Fibroblast of peridontal ligament (primary cell): Measurements from ENCODE around the gene ESYT2.

ENCODE experiments used
- DNase-seq: peaks from one replicate; pipeline ENCODE4 v3.0.0-alpha.2; 2010; ENCODE audit errors: extremely low read depth

ESYT2 gene

DNA sequence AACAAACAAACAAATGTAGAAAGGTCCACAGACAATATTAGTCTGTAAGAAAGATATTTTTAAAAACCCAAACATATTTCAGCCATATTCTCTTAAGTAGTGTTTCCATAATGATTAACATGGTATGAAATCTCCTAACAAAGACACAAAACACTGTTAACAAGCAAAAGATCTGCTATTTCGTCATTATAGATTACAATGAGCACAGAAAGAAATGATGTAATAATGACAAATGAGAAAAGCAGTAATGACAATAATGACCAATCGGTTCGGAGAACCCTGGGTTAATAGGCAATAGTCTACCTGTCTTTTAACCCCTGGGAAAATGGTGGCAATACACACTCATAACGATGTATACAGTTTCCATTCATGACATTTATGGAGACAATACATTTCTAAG is 85.2 kb downstream of the ESYT2 start:
- no peak for DNase-seq

DNA sequence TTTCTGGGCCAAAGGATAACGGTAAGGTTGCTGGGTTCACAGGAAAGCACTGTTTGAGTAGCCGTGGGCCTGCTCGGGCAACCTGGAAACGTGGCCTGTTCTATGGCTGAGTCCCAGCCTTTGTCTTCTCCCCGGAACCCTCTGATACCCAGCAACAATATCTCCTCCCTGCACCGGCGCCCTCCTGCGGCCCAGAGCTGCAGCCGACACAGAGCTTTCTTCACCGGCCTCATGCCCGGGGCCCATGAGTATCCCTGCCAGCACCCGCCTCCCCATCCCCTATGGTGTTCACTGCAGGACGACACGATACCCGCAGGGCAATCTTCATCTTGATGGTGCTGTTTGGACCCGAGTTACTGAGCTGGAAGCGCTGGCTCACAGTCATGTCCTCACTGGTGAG is 86.1 kb downstream of the ESYT2 start:
- no peak for DNase-seq

DNA sequence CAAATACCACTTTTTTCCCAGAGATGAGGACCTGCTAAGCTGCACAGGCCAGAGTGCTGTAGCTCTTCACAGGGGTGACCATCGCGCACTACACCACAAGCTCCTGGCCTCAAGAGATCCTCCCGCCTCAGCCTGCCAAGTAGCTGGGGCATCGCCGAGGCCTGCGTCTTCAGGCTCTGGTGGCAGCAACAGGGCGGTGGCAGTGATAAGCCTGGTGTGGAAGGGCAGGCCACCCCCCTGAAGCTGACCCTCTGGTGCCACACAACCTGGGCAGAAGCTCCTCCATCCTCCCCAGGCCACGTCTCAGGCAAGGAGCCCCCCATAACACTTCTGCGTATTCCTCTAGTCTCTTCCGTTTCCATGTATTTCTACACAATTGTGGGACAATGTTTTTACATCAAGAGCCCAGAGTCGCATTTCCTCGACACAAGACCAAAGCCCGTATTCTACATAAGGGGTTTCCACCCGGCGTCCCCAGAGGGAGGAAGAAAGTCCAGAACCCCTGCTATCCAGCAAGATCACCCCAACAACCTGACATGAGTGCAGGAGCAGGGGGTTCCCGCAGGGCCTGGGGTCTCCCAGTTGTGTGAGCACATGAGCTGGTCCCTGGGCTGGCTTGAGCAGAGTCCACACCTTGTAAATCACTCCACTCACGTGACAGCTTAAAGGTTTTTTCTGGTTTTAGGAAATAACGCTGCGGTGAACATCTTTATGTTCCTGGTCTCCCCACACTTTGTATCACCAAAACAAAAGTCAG is 87.1 kb downstream of the ESYT2 start:
- no peak for DNase-seq

DNA sequence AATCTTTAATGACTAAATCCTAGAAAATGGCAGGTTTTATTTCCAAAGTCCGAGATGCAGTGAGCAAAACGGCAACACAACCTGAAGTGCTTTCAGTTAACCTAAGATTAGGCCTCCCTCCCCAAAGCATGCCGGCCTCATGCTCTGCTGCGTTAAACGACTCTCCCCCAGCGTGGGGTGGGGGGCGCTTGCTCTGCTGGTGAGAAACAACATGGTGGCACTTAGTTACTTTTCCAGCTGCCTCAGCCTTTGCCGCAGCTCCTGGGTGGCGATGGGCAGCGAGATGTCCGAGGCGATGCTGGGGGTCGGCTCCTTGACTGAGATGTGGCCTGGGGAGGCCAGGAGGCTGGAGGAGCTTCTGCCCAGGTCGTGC is 88.0 kb downstream of the ESYT2 start:
- DNase-seq: no peak

DNA sequence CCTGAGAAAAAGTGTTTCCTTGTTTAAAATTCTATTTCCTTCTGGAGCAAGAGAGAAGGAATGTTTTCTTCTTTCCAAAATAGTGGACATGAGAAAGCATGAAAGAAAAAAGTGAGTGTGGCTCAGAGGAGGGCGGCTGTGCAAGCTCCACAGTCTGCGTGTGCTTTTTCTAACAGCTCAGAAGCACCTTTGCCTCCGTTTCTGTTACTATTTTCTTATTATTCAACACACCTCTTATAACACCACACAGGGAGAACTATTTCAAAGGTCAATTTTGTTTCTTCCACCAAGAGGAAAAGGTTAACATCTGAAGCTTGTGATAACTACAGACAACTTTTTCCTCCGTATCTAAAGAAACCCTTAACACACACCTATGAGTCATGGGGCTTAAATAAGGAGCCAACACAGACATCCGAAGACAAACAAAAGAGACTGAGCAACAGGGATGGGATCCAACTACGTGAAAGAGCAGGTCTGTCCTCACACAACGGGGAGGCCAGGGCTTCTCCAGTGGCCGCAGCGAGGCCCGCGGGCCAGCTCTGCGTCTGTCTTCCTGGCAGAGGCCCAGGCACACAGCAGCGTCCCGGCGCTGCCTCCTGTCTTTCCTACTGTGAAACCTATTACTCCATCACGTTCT is 88.5 kb downstream of the ESYT2 start:
- peak; percentile 50 for DNase-seq

DNA sequence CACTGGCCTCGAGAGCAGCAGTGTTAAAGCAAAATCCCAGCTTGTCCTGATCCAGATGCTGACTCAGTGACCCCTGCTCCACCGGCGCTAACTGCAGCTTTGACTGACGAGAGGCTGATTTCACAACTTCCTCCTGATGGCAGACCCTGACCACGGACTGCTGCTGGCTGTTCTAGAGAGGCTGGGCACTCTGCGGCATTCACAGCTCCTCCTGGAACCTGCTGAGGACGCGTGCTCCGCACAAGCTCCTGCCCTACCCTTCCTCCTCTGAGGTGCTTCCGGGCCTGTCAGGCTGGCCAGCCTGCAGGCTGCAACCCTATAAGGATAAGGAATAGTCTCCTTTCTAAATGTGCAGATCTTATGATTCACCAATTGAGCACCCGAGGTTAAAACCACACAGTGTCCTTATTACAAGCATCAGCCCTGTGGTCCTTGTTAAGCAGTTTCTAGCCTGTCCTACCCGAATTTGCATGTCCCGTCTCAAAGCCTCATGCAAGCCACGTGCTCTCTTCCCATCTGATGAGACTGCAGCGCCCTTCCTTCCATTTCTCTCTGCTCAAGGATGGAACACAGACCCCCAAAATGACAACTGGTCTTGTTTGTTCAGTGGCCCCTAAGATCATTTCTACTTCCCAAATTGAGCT is 89.2 kb downstream of the ESYT2 start:
- DNase-seq: peak; percentile 67

DNA sequence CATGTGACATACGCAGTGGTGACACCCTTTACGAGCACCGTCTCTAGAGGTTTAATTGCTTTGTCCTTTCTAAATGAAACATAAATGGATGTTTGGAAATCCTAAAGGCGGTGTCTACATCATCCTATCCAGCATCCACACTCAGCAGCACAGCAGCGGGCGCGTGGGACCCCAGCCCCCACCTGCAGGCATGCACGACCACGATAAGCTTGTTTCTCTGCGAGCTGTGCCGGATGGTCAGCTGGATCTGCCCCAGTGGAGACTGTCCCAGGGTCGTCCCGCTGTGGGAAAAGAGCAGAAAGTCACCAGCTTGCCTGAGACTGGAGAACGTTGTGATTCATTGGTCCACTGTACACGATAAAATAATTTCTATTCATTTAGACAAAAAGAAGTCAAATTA is 90.5 kb downstream of the ESYT2 start:
- no peak for DNase-seq

DNA sequence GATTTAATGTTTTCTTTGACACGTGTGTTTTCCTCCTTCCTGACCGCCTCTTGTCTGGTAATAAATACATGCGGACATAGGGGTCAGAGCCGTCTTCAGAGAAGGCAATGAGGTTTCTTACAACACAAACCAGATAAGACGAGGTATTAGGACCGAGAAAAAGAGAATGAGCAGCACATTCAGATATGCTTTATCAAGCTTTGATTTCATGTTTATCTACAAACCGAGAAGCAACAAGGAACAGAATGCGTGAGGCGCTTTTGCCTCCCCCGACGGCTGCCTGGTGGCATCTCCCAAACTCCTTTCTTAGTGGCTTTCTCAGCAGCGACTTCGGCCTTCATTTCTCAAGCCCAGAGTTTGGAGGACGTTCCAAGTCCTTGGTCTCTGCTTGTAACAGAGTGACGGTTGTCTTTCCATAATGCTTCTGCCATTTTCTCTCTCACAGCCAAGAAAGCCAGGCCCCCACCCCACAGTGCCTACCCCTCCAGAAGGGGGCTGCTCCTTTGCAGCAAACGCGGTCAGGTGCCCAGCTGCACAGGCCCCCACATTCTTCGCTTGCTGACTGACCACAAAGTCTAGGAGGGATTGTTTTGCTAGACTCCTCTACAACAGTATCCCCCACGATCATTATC is 92.1 kb downstream of the ESYT2 start:
- no peak for DNase-seq

DNA sequence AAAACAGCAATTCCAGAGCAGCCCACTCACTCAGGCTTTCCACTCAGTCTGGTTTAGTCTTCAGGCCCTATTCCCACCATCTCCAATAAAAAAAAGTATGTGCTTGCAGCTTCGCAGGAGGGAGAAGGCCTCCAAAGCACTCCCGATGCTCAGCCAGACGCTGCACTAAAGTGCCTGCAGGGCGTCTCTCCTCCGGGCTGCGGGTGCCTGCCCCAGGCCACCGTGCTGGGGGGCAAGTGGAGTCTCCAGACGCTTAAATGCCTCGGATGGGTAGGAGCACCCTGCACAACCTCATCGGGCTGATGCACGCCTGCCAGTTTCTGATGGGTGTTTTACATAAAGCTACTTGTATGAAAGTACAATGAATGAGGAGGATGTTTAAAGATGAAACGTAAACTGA is 93.4 kb downstream of the ESYT2 start:
- DNase-seq: no peak

DNA sequence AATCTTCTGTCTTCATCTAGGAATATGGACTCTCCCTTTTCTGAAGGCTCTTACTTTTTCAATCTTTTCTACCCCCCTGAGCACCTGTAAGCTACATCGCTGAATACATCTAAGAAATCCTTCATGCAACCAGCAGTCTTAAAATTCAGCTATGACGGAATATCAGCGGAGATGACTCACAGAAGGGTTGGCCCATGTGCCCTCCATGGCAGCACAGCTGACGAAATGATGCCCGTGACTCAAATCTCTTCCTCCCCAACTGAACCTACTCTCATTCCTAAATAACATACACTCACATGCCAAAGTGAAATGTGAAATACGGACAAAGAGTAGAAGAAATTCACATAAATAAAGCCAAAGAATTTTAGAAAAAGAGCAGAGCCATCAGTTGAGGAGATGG is 94.4 kb downstream of the ESYT2 start:
- DNase-seq: peak; percentile 18

DNA sequence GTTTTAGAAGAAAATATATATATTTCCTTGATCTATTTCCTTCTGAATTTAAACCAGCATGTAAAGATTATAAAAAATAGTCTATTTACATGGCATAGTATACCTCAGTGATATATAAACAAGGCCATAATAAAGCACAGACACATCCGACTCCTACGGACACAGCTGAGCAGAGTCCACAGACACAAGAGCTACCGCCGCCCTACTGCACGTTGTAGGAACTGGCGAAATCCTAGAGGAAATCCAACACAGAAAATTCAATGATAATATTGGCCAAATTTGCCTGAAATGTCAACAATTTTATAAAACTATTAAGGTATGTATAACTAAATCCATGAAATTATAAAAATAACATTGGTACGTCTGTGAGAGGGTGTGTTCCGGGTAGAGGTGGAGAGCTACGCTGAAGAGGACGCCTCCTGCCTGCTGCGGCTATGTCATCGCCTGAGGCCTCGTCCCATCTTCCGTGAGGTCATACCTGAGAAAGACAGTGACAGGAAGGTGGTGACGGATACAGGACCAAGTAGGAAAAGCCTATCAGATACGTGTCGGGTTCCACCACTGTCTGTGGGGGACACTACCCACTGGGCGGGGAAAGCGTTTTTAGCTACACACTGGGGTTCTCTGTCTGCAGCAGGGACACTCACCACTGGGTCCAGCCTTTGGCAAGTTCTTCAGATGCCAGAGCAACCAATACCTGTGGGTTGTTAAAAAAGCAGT is 95.4 kb downstream of the ESYT2 start:
- no peak for DNase-seq

DNA sequence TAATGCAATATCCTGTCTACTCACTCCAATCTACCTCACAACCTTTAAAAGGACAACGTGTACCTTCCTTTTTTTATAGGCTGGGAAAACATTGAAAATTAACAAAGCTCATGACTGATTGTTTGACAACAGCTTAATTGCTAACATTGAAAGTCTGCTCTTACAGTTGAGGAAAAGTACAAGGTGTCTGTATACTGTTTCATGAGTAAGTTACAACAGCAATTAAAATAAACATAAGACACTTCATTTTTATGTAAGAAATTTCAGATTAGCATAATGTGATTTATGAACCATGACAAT is 96.1 kb downstream of the ESYT2 start:
- no peak for DNase-seq

DNA sequence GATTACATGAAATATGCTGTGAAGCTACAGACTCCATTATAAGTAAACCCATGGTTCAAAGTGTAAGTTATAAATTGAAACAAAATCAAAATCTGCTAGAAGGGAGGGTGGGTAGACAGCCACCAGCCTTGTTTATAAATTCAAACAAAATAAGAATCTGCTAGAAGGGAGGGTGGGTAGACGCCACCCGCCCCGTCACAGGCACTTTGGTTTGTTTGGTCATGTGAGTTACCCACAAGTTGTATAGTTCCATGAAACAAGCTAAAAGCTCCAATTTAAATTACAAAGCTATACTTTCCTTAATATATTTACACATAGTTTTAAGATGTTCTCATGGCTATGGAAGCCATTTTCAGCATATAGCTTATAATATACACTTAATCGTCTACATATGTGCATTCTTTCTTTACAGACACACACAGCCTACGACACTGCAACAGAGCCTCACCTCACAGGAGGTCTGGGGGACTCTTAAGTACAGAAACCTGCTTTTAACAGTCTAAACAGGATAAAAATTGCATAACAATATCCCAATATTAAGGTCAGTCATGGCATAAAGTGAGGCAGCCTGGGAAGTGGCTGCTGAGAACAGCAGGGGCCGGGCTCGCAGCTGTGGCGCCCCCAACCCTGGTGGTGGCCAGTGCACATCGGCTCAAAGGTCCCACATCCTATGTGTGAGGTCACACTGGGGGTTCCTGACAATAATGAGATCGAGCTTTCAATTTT is 96.7 kb downstream of the ESYT2 start:
- DNase-seq: no peak

DNA sequence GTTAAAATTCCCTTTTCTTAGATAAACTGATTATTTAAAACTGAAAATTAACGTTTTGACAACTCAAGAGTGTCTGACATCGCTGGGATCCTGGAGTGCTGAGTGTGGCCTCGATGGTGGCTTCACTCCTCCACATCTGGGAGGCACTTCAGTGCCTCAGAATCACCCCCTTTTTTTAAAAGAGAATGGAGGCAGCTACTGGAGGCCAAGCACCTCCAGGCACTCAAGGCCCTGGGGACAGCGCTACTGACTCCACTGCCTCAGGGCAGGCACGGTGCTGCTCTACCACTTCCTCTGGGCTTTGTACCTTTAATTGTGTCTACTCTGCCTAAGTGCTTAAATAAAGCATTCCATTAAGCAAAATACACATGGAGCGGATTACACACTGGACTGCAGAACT is 97.5 kb downstream of the ESYT2 start:
- no peak for DNase-seq

DNA sequence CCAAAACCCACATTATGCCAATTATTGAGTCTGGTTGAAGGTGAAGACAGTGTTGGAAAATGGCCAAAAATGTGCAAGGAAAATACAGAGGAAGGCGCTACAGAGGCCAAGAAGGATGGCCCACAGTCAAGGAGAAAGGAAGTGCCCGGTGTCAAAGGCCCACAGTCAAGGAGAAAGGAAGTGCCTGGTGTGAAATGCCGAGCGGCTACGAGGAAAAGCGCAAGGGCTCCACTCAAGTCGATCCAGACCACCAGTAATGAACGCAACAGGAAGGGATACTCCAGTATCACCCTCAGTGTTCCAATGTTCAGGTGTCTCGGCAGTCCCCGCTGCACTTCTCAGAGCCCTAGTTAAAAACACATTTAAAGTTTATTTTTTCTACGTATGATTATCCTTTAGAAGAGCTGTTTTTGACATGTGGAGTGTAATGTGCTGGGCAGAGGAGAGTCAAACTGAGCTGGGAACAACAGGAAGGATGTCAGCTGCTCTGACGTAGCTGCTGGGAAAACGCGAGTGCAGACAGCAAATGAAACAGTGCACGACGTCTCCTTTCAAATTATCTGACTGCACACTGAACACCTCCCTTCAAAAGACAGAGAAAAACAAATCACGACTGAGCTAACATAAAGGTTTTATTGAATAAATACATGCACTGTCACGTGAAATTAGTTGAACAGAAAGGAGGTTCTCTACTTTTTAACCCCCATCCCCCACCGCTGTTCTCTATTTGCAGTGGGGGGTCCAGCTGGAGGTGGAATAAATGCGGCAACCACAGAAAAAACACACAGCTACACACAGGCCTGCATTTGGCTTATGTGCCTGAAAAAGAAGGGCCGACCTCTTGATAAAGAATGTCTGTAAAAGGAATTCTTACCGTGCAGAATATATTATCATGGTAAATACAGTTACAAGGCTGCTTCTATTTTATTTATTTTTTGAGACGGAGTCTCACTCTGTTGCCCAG is 98.6 kb downstream of the ESYT2 start:
- DNase-seq: no peak

DNA sequence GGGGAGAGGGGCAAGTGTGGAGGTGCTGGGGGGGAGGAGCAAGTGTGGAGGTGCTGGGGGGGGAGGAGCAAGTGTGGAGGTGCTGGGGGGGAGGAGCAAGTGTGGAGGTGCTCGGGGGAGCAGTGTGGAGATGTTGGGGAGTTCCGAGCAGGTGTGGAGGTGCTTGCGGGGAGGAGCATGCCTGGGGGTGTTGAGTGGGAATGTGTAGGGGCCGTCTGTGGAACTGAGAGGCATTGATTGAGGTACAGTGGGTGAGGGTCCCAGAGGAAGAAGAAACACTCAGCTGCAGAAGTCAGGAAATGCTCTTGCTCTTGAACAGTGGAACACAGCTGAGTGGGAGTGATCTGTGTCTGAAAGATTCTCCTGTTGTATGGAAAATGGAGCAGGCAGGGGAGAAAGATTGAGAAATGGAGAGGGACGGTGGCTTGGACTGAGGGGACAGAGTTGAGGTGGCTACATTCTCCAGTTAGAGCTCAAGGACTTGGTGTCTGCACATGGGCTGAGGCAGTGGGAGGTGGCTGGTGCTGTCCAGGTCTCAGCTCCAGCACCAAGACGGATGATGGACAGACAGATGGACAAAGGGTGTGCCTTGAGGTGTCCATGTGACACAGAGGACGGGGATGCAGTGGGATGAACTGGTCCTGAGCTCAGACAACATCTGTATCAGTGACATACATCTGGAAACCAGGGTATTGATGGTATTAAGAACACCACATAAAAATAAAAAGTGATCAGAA is 99.5 kb downstream of the ESYT2 start:
- DNase-seq: no peak

DNA sequence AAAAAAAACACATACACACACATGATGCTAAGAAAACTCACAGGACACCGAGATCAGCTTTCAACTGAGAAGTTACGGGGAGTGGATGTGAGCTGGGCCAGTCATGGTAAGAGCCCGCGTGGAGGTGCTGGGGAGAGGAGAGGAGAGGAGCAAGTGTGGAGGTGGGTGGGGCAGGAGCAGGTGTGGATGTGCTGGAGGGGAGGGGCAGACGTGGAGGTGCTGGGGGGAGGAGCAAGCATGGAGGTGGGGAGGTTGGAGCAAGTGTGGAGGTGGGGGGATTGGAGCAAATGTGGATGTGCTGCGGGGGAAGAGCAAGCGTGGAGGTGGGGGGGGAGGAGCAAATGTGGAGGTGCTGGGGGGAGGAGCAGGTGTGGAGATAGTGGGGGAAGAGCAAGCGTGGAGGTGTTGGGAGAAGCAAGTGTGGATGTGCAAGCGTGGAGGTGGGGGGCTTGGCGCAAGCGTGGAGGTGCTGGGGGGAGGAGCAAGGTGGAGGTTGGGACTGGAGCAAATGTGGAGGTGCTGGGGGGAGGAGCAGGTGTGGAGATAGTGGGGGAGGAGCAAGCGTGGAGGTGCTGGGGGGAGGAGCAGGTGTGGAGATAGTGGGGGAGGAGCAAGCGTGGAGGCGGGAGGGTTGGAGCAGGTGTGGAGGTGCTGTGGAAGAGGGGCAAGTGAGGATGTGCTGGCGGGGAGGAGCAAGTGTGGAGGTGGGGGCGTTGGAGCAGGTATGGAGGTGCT is 100.2 kb downstream of the ESYT2 start:
- no peak for DNase-seq

DNA sequence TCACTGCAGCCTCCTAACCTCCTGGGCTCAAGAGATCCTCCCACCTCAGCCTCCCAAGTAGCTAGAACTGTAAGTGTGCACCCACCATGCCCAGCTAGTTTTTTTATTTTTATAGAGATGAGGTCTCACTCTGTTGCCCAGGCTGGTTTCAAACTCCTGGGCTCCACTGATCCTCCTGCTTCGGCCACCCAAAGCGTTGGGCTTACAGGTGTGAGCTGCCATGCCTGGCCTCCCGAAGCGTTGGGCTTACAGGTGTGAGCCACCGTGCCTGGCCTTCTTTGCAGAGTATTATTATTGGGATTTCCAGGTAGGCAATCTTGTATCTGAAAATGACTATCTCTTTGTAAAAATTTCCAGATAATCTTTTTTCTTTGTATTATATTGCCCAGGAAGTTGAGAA is 101.6 kb downstream of the ESYT2 start:
- no peak for DNase-seq

DNA sequence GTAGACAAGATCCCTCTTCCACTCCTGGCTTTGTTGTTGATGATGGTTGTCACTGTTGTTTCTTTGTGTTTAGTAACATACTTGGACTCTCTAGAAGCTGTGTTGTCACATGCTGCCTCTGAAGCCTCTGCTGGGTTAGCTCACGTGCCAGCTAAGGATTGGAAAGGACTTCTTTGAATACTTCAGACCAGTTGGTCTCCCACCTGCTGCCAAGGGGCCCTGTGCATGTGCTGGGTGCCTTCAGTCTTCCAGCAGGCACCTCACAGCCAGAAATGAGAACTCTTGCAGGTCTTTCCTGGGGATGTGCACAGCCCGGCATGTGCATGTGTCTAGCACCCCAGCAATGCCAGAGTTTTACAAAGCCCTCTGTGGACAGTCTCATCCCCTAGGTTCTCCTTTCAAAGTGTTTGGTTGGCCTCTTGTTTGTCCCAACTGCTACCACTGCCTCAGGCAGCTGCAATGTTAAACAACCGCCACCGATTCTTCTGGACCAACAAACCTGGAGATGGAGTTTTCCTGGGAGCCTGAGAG is 103.0 kb downstream of the ESYT2 start:
- no peak for DNase-seq
